SK-N-SH (cell line): ENCODE measurements around the gene AEBP1. TPM values are rescaled to one million over a fixed set of nuclear protein-coding genes. Genes with fewer than 3 reads are reported as not detected.

Experiments used
- CTCF ChIA-PET: fragments of 300-600, 350-600 bp; formaldehyde crosslinking; extraction: SDS; loops from one replicate; lab custom pipeline; 2021; lab: Yijun Ruan, JAX
- POLR2A ChIA-PET: fragments of 350-600 bp; sonication (Branson Sonifier 250); formaldehyde crosslinking; extraction: SDS; loops from one replicate; lab custom pipeline; 2020; ENCODE audit warnings: antibody characterized with exemption, inconsistent platforms; lab: Yijun Ruan, JAX
- DNase-seq: peaks from one replicate; pipeline ENCODE4 v3.0.0; 2012
- H2AFZ ChIP-seq: fragments of 200-600 bp; sonication (generic); 2 replicates; pipeline ENCODE4 v1.8.1; 2016; ENCODE audit warnings: antibody characterized with exemption, mild to moderate bottlenecking, low read depth
- H3F3A ChIP-seq: fragments of 200-600 bp; sonication (generic); replicated peaks from 2 replicates; pipeline ENCODE3; 2016; ENCODE audit warnings: antibody characterized with exemption, mild to moderate bottlenecking; ENCODE audit not compliant: insufficient read depth
- H3K27ac ChIP-seq, 2 experiments: fragments of 200-500 bp in 1 of 2; fragments of 200-600 bp in 1 of 2; sonication (Bioruptor generic) in 1 of 2; sonication (generic), shearing (Covaris generic) in 1 of 2; 2 replicates each; pipeline versions ENCODE4 v1.5.1 to v1.6.1; 2014 to 2016; ENCODE audit warnings: low read depth in 2 of 2, inconsistent platforms in 1 of 2, low read length in 1 of 2, mild to moderate bottlenecking in 1 of 2, mixed read lengths in 1 of 2
- H3K27me3 ChIP-seq: fragments of 200-600 bp; sonication (generic), shearing (Covaris generic); 2 replicates; pipeline ENCODE4 v1.6.1; 2016; ENCODE audit warnings: mixed run types; ENCODE audit not compliant: insufficient read depth
- H3K36me3 ChIP-seq, 2 experiments: fragments of 200-500 bp in 1 of 2; fragments of 200-600 bp in 1 of 2; sonication (Bioruptor generic) in 1 of 2; sonication (generic) in 1 of 2; replicated peaks in 1 of 2; 2 replicates each; pipeline versions ENCODE3 to v1.5.1; 2014 to 2016; ENCODE audit warnings: low read length in 1 of 2, mild to moderate bottlenecking in 1 of 2; ENCODE audit not compliant: insufficient read depth in 2 of 2, control insufficient read depth in 1 of 2
- H3K4me1 ChIP-seq, 2 experiments: fragments of 200-500 bp in 1 of 2; fragments of 200-600 bp in 1 of 2; sonication (Bioruptor generic) in 1 of 2; sonication (generic), shearing (Covaris generic) in 1 of 2; 2 replicates each; pipeline versions ENCODE4 v1.5.1 to v1.6.1; 2014 to 2016; ENCODE audit warnings: low read depth in 1 of 2, low read length in 1 of 2, mixed run types in 1 of 2; ENCODE audit not compliant: insufficient read depth in 2 of 2, control insufficient read depth in 1 of 2
- H3K4me2 ChIP-seq: fragments of 200-600 bp; sonication (generic), shearing (Covaris generic); 2 replicates; pipeline ENCODE4 v1.6.1; 2017; ENCODE audit warnings: mixed run types
- H3K4me3 ChIP-seq, 2 experiments: fragments of 200-500 bp in 1 of 2; fragments of 200-600 bp in 1 of 2; sonication (Bioruptor generic) in 1 of 2; sonication (generic), shearing (Covaris generic) in 1 of 2; 2 replicates each; pipeline versions ENCODE4 v1.5.1 to v1.8.1; 2014 to 2016; ENCODE audit warnings: low read depth in 2 of 2, inconsistent platforms in 1 of 2, low read length in 1 of 2, mild to moderate bottlenecking in 1 of 2, mixed read lengths in 1 of 2, moderate library complexity in 1 of 2
- H3K79me2 ChIP-seq: fragments of 200-600 bp; sonication (generic); 2 replicates; pipeline ENCODE4 v1.8.1; 2017; ENCODE audit warnings: mild to moderate bottlenecking; ENCODE audit not compliant: insufficient read depth
- H3K9ac ChIP-seq: fragments of 200-600 bp; sonication (generic); 2 replicates; pipeline ENCODE4 v1.6.1; 2017; ENCODE audit warnings: mixed run types
- H3K9me2 ChIP-seq: fragments of 200-600 bp; sonication (generic); 2 replicates; pipeline ENCODE4 v1.6.1; 2017; ENCODE audit warnings: mixed run types
- H3K9me3 ChIP-seq: fragments of 200-600 bp; sonication (generic); 2 replicates; pipeline ENCODE4 v1.6.1; 2017; ENCODE audit warnings: mixed run types, mild to moderate bottlenecking, moderate library complexity
- H4K20me1 ChIP-seq: fragments of 200-600 bp; sonication (generic); 2 replicates; pipeline ENCODE4 v1.6.1; 2017; ENCODE audit warnings: mild to moderate bottlenecking, mixed run types; ENCODE audit not compliant: insufficient read depth
- CHD2 ChIP-seq: fragments of 150-350 bp; IDR thresholded peaks from 2 replicates; pipeline ENCODE4 v1.6.1; 2018; ENCODE audit warnings: low read length; ENCODE audit not compliant: partially characterized antibody
- ELF1 ChIP-seq: IDR thresholded peaks from 2 replicates; pipeline ENCODE4 v1.4.0; 2012
- EP300 ChIP-seq, 2 experiments: IDR thresholded peaks; 2 replicates each; pipeline versions ENCODE4 v1.4.0 to v1.6.1; 2012; ENCODE audit warnings: borderline replicate concordance in 1 of 2, low read depth in 1 of 2, low read length in 1 of 2
- EZH2phosphoT487 ChIP-seq: fragments of 200-600 bp; sonication (generic); IDR thresholded peaks from 2 replicates; pipeline ENCODE4 v1.6.1; 2017; ENCODE audit warnings: low read depth, mixed run types, mild to moderate bottlenecking, antibody characterized with exemption, moderate library complexity, borderline replicate concordance
- FOSL2 ChIP-seq: IDR thresholded peaks from 2 replicates; pipeline ENCODE4 v1.4.0; 2012; ENCODE audit warnings: low read depth, mild to moderate bottlenecking, moderate library complexity, borderline replicate concordance
- FOXJ3 ChIP-seq: sonication (generic); formaldehyde crosslinking; IDR thresholded peaks from 2 replicates; pipeline ENCODE4 v1.5.1; 2020; ENCODE audit warnings: mild to moderate bottlenecking, missing genetic modification reagents
- FOXM1 ChIP-seq: IDR thresholded peaks from 2 replicates; pipeline ENCODE4 v1.4.0; 2012; ENCODE audit warnings: low read depth, mild to moderate bottlenecking
- GABPA ChIP-seq: IDR thresholded peaks from 2 replicates; pipeline ENCODE4 v1.4.0; 2012; ENCODE audit warnings: low read depth, mild to moderate bottlenecking
- GATA2 ChIP-seq: sonication (generic); formaldehyde crosslinking; IDR thresholded peaks from 2 replicates; pipeline ENCODE4 v1.5.0; 2020; ENCODE audit warnings: mild to moderate bottlenecking, missing genetic modification reagents
- JUND ChIP-seq: IDR thresholded peaks from 2 replicates; pipeline ENCODE4 v1.4.0; 2012
- MAX ChIP-seq: IDR thresholded peaks from 2 replicates; pipeline ENCODE4 v1.4.0; 2012; ENCODE audit warnings: low read depth
- MEF2A ChIP-seq: IDR thresholded peaks from 2 replicates; pipeline ENCODE4 v1.4.0; 2012; ENCODE audit warnings: low read depth, borderline replicate concordance
- MXI1 ChIP-seq: IDR thresholded peaks from 2 replicates; pipeline ENCODE4 v1.6.1; 2012; ENCODE audit warnings: mild to moderate bottlenecking, low read depth, low read length, improper control_type of control experiment
- NFIC ChIP-seq: IDR thresholded peaks from 2 replicates; pipeline ENCODE4 v1.4.0; 2012; ENCODE audit warnings: borderline replicate concordance
- POLR2AphosphoS5 ChIP-seq: IDR thresholded peaks from 2 replicates; pipeline ENCODE4 v1.6.1; 2012; ENCODE audit warnings: low read depth, low read length
- RAD21 ChIP-seq: IDR thresholded peaks from 2 replicates; pipeline ENCODE4 v1.6.1; 2012; ENCODE audit warnings: mild to moderate bottlenecking, low read length
- RFX5 ChIP-seq: IDR thresholded peaks from 2 replicates; pipeline ENCODE4 v1.6.1; 2012; ENCODE audit warnings: mild to moderate bottlenecking, improper control_type of control experiment, low read length
- TAF1 ChIP-seq: IDR thresholded peaks from 2 replicates; pipeline ENCODE4 v1.6.1; 2012; ENCODE audit warnings: low read depth, mild to moderate bottlenecking, low read length, moderate library complexity, borderline replicate concordance
- TCF12 ChIP-seq: IDR thresholded peaks from 2 replicates; pipeline ENCODE4 v1.4.0; 2012
- TEAD4 ChIP-seq: IDR thresholded peaks from 2 replicates; pipeline ENCODE4 v1.4.0; 2012; ENCODE audit warnings: mild to moderate bottlenecking, borderline replicate concordance; ENCODE audit not compliant: insufficient read depth
- USF1 ChIP-seq: IDR thresholded peaks from 2 replicates; pipeline ENCODE4 v1.4.0; 2012; ENCODE audit warnings: low read depth, borderline replicate concordance
- YY1 ChIP-seq: IDR thresholded peaks from 2 replicates; pipeline ENCODE4 v1.4.0; 2012; ENCODE audit warnings: low read depth, mild to moderate bottlenecking
- WGBS: methylation state at CpG from one replicate; pipeline ENCODE4 v1.1.6; 2017; ENCODE audit warnings: low lambda C conversion rate; 5-methylcytosine and 5-hydroxymethylcytosine counted together
- polyA plus RNA-seq, 3 experiments: library from polyadenylated mRNA; depleted of rRNA; stranded (reverse); fragments of >200 nt; gene quantifications; 2 replicates each; pipeline ENCODE4 v1.2.3, GENCODE V29; 2012
- TF ChIP-seq, protein P1 (sequence below): fragments of 150-350 bp; IDR thresholded peaks from 2 replicates; pipeline ENCODE4 v1.6.1; 2016; ENCODE audit warnings: mild to moderate bottlenecking, low read depth, low read length
- TF ChIP-seq, protein P2 (sequence below): fragments of 150-350 bp; IDR thresholded peaks from 2 replicates; pipeline ENCODE4 v1.6.1; 2017; ENCODE audit warnings: antibody characterized with exemption, low read length, low read depth, borderline replicate concordance
- TF ChIP-seq, protein P3 (sequence below): fragments of 200-600 bp; sonication (generic); IDR thresholded peaks from 2 replicates; pipeline ENCODE4 v1.6.1; 2017; ENCODE audit warnings: antibody characterized with exemption, mild to moderate bottlenecking, moderate library complexity

AEBP1 gene
- polyA plus RNA-seq, 1 of the 3 experiments (the other 2 are of a cell fraction) = 105 TPM

GRCh38 chr7:44067064-44067951 lies 36.8 kb upstream of the AEBP1 start (continued):
- TF ChIP-seq, protein P1, sequence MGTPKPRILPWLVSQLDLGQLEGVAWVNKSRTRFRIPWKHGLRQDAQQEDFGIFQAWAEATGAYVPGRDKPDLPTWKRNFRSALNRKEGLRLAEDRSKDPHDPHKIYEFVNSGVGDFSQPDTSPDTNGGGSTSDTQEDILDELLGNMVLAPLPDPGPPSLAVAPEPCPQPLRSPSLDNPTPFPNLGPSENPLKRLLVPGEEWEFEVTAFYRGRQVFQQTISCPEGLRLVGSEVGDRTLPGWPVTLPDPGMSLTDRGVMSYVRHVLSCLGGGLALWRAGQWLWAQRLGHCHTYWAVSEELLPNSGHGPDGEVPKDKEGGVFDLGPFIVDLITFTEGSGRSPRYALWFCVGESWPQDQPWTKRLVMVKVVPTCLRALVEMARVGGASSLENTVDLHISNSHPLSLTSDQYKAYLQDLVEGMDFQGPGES = no peak
- TF ChIP-seq GATA2 (CRISPR knock-in tag) (no peak), FOSL2 (no peak), YY1 (no peak), EZH2phosphoT487 (no peak), MEF2A (no peak), ELF1 (peak; percentile 11; the same call in 1 of the 2 replicates), TAF1 (no peak), RAD21 (no peak), TCF12 (no peak), FOXJ3 (CRISPR knock-in tag) (no peak), TEAD4 (no peak), FOXM1 (no peak), NFIC (0 out of 2 replicates have a peak, but pooled peaks have one; percentile 4), POLR2AphosphoS5 (no peak; the same call in 1 of the 2 replicates), MAX (no peak), RFX5 (no peak)
- TF ChIP-seq, protein P2, sequence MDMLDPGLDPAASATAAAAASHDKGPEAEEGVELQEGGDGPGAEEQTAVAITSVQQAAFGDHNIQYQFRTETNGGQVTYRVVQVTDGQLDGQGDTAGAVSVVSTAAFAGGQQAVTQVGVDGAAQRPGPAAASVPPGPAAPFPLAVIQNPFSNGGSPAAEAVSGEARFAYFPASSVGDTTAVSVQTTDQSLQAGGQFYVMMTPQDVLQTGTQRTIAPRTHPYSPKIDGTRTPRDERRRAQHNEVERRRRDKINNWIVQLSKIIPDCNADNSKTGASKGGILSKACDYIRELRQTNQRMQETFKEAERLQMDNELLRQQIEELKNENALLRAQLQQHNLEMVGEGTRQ = no peak

DNA sequence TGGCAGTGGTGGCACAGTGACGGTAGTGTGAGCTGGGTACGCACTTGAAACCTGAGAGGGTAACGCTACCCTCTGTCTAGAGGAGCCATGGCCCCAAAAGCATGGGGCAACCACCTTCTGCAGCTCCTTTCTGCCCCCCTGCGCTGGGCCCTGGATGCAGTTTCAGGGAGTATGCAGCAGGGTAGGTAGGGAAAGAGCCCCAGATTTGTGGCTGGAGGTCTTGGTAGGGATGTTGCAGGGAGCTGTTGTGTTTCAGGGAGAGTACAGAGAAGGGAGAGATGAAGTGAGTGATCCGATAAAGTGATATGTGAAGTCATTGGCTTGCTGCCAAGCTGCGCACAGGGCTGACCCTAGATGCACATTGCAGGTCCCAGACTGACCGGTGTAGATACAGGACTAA lies 36.1 kb upstream of the AEBP1 start:
- Histone ChIP-seq H3K4me2 (no peak overlapping the region), H3K27me3 (no peaks in the 10 kb centered on the region), H4K20me1 (no peaks in the 10 kb centered on the region), H3K36me3 (peaks cover 0 to 3% of the 10 kb centered on the region in 2 experiments), H3K4me3 (no peak overlapping the region), H3K9me3 (no peaks in the 10 kb centered on the region), H3K9me2 (no peaks in the 10 kb centered on the region), H3K9ac (no peak overlapping the region), H3K79me2 (no peaks in the 10 kb centered on the region), H2AFZ (no peak overlapping the region), H3K27ac (no peak overlapping the region), H3F3A (peaks cover 46% of the 10 kb centered on the region), H3K4me1 (peaks cover 10 to 54% of the 10 kb centered on the region in 2 experiments)
- CTCF ChIA-PET = interaction anchor here (0.8 to 2.6 kb wide), 11 partner anchors 17 to 497 kb away, joined by 3 to 21 read pairs (median 6); partner anchors contain the start of gene STK17A
- peak; percentile 73 for DNase-seq
- 31% methylated on average over 7 of the region's 7 CpGs for WGBS
- POLR2A ChIA-PET = interaction anchor here (0.7 to 1.9 kb wide), 8 partner anchors 10 to 132 kb away, joined by 3 to 8 read pairs (median 3); partner anchors contain the start of genes POLD2 and YKT6
- TF ChIP-seq TEAD4 = no peak
- TF ChIP-seq USF1 = no peak
- TF ChIP-seq NFIC = peak; percentile 87
- TF ChIP-seq, protein P3, sequence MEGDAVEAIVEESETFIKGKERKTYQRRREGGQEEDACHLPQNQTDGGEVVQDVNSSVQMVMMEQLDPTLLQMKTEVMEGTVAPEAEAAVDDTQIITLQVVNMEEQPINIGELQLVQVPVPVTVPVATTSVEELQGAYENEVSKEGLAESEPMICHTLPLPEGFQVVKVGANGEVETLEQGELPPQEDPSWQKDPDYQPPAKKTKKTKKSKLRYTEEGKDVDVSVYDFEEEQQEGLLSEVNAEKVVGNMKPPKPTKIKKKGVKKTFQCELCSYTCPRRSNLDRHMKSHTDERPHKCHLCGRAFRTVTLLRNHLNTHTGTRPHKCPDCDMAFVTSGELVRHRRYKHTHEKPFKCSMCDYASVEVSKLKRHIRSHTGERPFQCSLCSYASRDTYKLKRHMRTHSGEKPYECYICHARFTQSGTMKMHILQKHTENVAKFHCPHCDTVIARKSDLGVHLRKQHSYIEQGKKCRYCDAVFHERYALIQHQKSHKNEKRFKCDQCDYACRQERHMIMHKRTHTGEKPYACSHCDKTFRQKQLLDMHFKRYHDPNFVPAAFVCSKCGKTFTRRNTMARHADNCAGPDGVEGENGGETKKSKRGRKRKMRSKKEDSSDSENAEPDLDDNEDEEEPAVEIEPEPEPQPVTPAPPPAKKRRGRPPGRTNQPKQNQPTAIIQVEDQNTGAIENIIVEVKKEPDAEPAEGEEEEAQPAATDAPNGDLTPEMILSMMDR = 0 out of 2 replicates have a peak, but pooled peaks have one; percentile 8
- TF ChIP-seq CHD2 = peak; percentile 10
- TF ChIP-seq POLR2AphosphoS5 = peak; percentile 62
- TF ChIP-seq MXI1 = no peak
- no peak for TF ChIP-seq GABPA
- TF ChIP-seq FOSL2 = no peak
- no peak for TF ChIP-seq MAX
- TF ChIP-seq EP300 (IDR thresholded peaks at IDR 0.05; ENCODE audit: borderline replicate concordance in 1 of 2, low read depth in 1 of 2, low read length in 1 of 2) = no peak
- no peak for TF ChIP-seq TAF1
- TF ChIP-seq RAD21 = no peak
- peak; percentile 68 for TF ChIP-seq GATA2 (CRISPR knock-in tag)
- peak; percentile 11; the same call in 1 of the 2 replicates for TF ChIP-seq JUND
